NCI-H69 (cell line): Measurements from ENCODE around the gene MRPL9.

Experiments
- DNase-seq: peaks from one replicate; lab custom pipeline; 2025; lab: John Stamatoyannopoulos, UW

The MRPL9 gene

GRCh38 chr1:151729966-151730291 lies 33.4 kb downstream of the MRPL9 start:
- no peak for DNase-seq

DNA sequence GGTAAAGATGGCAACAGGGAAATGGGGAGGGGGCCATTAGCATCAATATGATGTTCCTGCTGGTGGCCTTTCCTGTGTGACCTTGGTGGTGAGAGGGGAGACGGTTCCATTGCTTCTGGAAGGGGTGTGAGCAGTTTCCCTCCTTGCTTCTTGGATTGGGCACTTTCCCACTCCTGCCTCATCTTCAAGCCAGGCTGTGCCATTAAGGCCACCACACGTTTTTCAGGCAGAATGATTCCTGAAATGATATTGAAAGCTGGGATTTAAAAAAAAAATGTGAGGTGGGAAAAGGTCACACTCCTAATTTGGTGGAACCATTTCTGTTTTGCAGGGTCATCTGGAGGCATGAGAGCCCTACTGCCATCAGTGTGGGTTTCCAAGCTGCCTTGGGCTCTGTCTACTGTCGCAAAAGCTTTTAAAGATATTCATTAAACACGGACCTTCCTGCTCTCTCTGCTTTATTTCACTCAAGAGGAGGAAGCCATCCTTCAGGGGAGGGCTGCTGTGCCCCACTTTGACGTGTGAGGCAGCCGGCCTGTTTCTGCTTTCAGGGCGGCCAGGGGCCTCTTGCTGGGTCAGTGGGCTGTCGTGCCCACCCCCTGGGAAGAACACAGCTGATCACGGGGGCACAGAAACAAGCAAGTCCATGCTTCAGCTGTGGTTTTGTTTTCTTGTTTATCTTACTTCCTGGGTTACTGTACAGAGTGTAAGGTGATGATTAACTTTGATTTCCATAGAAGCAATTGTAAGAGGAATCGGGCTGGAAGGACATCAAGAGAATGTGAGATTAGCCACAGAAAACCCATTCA lies 33.9 kb downstream of the MRPL9 start:
- no peak for DNase-seq

DNA sequence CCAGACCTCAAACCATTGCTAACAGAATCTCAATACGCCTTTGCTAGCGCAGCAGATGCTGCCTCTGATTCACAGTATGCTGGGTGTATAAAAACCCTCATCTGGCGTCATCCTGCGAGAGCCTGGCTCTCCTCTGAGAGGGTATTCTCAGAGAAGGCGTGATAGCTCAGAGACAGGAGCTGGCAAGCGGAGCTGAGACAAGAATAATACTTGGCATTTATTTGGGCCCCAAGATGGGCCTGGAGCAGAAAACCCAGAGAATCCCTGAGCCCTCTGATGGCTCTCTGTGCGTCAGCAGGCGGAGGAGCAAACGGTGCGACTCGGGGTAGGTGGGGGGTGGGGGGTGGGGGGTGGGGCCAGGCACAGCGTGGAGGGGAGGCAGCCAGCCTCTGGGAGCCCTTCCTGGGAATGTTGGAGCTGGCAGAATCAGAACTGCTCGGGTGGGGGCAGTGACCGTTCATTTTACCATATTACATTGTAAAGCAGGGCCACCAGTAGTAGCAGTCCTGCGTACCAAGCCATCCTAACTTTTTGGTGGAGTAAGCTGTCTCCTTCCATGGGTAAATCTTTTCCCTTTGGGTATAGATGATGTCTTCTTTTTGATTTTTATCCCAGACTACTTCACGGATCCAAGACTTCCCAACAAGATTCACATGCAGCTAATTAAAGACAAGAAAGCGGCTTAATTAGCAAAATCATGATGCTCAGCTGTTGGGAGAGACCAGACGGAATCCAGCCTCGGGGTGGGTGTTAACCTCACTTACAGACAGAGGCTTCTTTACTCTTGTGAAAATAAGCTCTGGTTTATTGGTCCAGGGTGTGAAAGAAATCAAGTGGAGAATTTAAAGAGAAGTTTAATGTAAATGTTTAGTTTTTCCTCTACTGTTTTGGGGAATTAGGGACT lies 34.9 kb downstream of the MRPL9 start:
- peak; percentile 34 for DNase-seq

GRCh38 chr1:151723726-151724370 lies 39.4 kb downstream of the MRPL9 start:
- DNase-seq, result no peak

GRCh38 chr1:151721788-151722510 lies 41.3 kb downstream of the MRPL9 start:
- DNase-seq, result no peak

- DNase-seq, result peak; percentile 77
Measured at GRCh38 chr1:151720974-151721787, 42.1 kb downstream of the MRPL9 start, which contains the start of gene RIIAD1. TSS of gene RIIAD1 (plus strand) at chr1:151721522. CDS start at chr1:151721537, 15 bp downstream.

DNA sequence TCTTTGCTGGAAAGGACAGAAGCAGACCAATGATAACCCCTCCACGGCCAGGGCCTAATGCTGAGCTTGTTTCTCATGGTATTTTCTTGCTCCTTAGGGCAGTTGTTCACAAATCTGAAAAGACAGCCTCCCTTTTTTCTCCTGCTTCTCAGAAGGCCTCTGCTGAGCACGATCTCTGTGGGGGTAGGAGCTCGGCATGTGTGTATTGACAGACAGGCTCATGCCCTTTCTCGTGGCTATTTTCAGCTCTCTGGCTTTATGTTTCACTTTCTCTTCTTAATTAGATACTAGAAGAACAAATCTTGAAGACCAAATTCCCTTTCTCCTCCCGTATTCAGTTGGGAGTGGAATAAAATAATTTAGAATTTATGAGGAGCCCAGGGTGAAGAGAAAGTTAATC lies 42.7 kb downstream of the MRPL9 start:
- no peak for DNase-seq

DNA sequence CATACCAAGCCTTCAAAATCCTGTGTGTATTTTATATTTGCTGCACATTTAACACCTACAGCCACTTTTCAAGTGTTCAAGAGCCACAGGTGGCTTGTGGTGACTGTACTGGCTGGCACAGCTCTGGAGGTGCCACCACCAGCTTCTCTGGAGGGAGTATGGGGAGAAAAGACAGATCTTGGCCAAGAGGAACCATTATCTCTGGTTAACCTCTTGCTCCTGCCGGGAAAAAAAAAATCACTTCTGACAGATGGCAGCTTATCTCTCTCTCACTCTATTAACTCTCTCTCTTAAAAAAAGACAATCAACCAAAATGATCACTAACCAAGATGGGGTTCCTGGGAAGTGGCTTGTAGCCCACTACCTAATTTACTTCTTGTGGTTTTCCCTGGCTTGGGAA lies 43.2 kb downstream of the MRPL9 start:
- no peak for DNase-seq

- DNase-seq, result no peak
Measured at GRCh38 chr1:151718666-151719065, 44.6 kb downstream of the MRPL9 start.

GRCh38 chr1:151718011-151718431 lies 45.3 kb downstream of the MRPL9 start:
- DNase-seq, result peak; percentile 80

GRCh38 chr1:151716771-151717631 lies 46.3 kb downstream of the MRPL9 start, which contains the start of gene CELF3:
TSS of gene CELF3 (minus strand) at chr1:151716803. CDS start at chr1:151716020, 783 bp downstream.
- DNase-seq, result peak; percentile 99

DNA sequence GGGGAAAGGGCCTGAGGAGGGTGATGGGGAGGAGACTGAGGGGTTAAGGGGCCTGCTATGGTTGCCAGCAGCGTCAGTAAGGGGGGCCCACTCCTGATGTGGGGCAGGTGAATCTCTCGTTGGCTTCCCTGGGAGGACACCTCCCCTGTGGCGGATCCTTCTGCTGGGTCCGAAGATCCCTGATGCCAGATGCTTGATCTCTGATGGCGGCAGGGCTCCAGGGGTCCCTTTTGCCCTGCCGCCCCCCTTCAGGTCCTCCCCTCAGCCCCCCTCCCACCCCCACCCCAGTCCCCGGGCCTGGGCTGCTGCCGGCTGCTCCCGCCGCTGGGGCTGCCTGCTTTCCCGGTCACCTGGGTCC lies 46.9 kb downstream of the MRPL9 start:
- no peak for DNase-seq

- DNase-seq, result peak; percentile 95
Measured at GRCh38 chr1:151715726-151716404, 47.4 kb downstream of the MRPL9 start.

DNA sequence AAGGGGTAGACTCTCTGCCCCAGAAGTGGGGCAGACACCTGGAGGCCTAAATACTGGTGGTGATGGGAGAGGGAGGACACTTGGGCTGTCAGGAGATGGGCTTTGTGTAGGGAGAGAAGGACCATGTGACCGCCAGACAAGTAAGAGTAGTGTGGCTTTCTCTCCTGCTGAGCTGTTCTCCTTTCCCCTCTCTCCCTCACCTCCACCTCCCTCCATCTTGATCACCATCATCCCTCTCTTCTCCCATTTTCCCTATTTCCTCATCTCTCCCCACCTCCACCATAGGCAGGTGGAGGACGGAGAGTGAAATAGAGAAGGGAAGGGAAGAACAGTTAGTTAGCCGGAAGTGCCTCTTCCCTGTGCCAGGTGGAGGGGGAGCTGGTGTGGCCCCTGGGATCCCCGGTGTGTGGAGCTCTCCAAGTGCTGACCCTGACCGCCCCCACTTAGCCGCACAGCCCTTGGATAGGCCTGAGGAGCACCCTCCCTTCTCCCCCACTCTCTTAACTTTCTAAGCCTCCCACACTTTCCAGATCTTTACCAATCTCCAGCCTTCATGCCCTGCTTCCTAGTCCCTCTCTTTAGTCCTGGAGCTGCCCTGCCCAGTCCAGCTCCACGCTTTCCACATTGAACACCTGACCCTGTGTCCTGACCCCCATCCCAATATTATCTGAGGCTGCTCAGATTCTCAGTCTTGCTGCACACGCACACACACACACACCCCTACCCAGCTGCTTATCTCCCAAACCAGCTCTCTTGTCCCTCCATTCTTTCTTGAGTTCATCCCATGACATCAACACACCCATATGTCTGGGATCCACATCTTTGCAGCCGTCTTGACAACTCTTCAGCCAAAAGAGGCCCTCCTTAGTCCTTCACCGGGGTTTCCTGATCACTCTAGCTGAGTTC lies 48.2 kb downstream of the MRPL9 start:
- peak; percentile 11 for DNase-seq

GRCh38 chr1:151713874-151714273 lies 49.4 kb downstream of the MRPL9 start:
- peak; percentile 45 for DNase-seq

DNA sequence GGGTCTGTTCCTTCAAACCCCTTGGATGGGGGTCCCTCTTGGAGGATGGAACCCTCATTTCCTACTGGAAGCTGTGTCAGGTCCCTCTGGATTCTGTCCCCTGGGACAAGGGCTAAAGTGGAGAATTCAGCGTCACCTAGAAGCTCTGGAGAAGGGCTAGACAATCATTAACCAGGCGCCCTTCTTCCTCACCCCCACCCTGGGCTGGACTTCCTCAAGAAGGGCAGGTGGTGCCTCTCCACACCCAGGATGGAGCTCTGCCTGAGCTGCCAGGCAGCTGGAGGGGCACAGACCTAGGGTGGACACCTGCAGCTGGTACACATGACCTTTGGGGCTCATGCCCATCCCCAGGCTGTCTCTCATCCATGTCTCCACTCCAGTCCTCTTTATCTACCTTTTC lies 50.3 kb downstream of the MRPL9 start:
- no peak for DNase-seq

GRCh38 chr1:151711951-151712350 lies 51.3 kb downstream of the MRPL9 start:
- peak; percentile 89 for DNase-seq
